RWPE2 (cell line): Measurements from ENCODE around the gene ENTPD2.

Experiments used
- ATAC-seq: fragments of 200-7000 bp; cut with Tn5 transposase; 3 replicates; pipeline ENCODE4 v1.9.1; 2021; ENCODE audit warnings: low read depth
- DNase-seq: peaks from one replicate; pipeline ENCODE4 v3.0.0-alpha.2; 2020; ENCODE audit warnings: low spot score
- H3K27ac ChIP-seq: fragments of 450-650 bp; 2 replicates; pipeline ENCODE4 v1.5.1; 2017; ENCODE audit warnings: mild to moderate bottlenecking; ENCODE audit not compliant: poor library complexity, severe bottlenecking
- H3K27me3 ChIP-seq: fragments of 250-450 bp; sonication (Bioruptor Pico); 2 replicates; pipeline ENCODE4 v1.5.1; 2021; ENCODE audit warnings: mild to moderate bottlenecking, moderate library complexity; ENCODE audit not compliant: insufficient read depth, poor library complexity, severe bottlenecking
- H3K36me3 ChIP-seq: fragments of 250-450 bp; sonication (Bioruptor Pico); 2 replicates; pipeline ENCODE4 v1.5.1; 2020; ENCODE audit warnings: low read depth, mild to moderate bottlenecking, moderate library complexity
- H3K4me1 ChIP-seq: fragments of 250-450 bp; sonication (Bioruptor Pico); 2 replicates; pipeline ENCODE4 v1.5.1; 2021; ENCODE audit warnings: mild to moderate bottlenecking, moderate library complexity; ENCODE audit not compliant: insufficient read depth, poor library complexity, severe bottlenecking
- H3K4me3 ChIP-seq: fragments of 250-450 bp; sonication (Bioruptor Pico); 2 replicates; pipeline ENCODE4 v1.5.1; 2021; ENCODE audit warnings: mild to moderate bottlenecking, moderate library complexity; ENCODE audit not compliant: severe bottlenecking
- H3K9me3 ChIP-seq: fragments of 250-450 bp; sonication (Bioruptor Pico); 2 replicates; pipeline ENCODE4 v1.5.1; 2021; ENCODE audit warnings: mild to moderate bottlenecking, moderate library complexity; ENCODE audit not compliant: severe bottlenecking
- CTCF ChIP-seq: fragments of 450-650 bp; IDR thresholded peaks from one replicate; pipeline ENCODE4 v1.5.1; 2017; ENCODE audit warnings: mild to moderate bottlenecking, moderate library complexity; ENCODE audit not compliant: poor library complexity, severe bottlenecking

Gene ENTPD2

GRCh38 chr9:137083394-137084004 lies 29.6 kb upstream of the ENTPD2 start:
- Histone ChIP-seq H3K36me3 (peaks cover 15% of the 10 kb centered on the region), H3K4me3 (no peak overlapping the region), H3K4me1 (peaks cover 30% of the 10 kb centered on the region), H3K27ac (peak overlapping the region; percentile 83), H3K27me3 (no peaks in the 10 kb centered on the region), H3K9me3 (no peaks in the 10 kb centered on the region)
- peak; percentile 96 for DNase-seq
- TF ChIP-seq CTCF: no peak
- peak; percentile 61 for ATAC-seq

DNA sequence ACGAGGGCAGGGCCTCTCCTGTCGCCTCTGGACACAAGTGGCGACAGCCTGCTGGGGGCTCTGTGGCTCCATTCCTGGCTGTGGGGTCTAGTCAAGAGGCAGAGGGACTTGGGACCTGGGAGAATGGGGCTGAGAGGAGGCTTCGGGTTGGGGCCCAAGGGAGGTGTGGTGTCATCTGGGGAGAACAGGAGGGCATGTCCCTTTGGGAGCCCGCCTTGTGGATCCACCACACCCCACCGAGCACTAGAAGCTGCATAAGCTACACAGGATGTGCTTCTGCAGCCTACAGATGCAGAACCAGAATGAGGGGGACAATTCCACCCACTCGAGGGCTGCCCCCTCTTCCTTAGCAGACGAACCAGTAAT lies 29.0 kb upstream of the ENTPD2 start:
- peak overlapping the region; percentile 83 for H3K27ac ChIP-seq
- no peaks in the 10 kb centered on the region for H3K9me3 ChIP-seq
- DNase-seq (no peak), ATAC-seq (no peak)
- H3K4me1 ChIP-seq: peaks cover 28% of the 10 kb centered on the region
- peaks cover 12% of the 10 kb centered on the region; the same call in 1 of the 2 replicates for H3K36me3 ChIP-seq
- no peak overlapping the region for H3K4me3 ChIP-seq
- no peaks in the 10 kb centered on the region for H3K27me3 ChIP-seq
- no peak for TF ChIP-seq CTCF

DNA sequence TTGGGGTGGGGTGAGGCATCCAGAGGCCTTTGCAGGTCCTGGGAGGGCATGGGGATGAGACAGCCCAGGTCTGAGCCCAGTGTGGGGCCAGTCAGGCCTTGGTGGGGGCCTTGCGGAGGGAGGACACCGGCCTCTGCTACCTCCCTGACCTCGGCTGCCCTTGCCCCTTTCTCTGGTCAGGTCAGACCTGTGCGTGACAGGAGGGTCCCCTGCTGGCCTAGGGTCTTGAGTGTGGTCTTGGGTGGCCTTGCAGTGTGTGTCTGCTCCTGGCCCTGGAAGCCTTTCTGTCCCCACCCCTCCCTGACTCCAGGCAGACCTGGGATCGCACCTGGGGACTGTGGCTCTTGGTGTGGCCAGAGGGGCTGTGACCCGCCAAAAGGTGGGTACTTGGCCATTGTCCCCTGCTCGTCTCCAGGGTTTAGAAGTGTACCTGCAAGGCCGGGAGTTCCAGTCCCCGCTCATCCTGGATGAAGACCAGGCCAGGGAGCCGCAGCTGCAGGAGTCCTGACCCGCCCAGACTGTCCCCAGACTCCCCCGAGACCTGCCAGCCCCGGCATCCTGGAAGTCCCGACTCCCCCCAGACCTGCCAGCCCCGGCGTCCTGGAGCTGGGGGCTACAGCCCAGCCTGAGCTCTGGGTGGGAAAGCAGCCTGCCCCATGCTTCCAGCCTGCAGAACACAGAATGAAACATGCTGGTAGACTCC lies 28.5 kb upstream of the ENTPD2 start:
- ATAC-seq (no peak), DNase-seq (no peak)
- H3K36me3 ChIP-seq: peaks cover 12% of the 10 kb centered on the region; the same call in 1 of the 2 replicates
- TF ChIP-seq CTCF: no peak
- no peaks in the 10 kb centered on the region for H3K9me3 ChIP-seq
- no peak overlapping the region for H3K4me3 ChIP-seq
- H3K27me3 ChIP-seq: no peaks in the 10 kb centered on the region
- no peak overlapping the region for H3K27ac ChIP-seq
- H3K4me1 ChIP-seq: peaks cover 24% of the 10 kb centered on the region

DNA sequence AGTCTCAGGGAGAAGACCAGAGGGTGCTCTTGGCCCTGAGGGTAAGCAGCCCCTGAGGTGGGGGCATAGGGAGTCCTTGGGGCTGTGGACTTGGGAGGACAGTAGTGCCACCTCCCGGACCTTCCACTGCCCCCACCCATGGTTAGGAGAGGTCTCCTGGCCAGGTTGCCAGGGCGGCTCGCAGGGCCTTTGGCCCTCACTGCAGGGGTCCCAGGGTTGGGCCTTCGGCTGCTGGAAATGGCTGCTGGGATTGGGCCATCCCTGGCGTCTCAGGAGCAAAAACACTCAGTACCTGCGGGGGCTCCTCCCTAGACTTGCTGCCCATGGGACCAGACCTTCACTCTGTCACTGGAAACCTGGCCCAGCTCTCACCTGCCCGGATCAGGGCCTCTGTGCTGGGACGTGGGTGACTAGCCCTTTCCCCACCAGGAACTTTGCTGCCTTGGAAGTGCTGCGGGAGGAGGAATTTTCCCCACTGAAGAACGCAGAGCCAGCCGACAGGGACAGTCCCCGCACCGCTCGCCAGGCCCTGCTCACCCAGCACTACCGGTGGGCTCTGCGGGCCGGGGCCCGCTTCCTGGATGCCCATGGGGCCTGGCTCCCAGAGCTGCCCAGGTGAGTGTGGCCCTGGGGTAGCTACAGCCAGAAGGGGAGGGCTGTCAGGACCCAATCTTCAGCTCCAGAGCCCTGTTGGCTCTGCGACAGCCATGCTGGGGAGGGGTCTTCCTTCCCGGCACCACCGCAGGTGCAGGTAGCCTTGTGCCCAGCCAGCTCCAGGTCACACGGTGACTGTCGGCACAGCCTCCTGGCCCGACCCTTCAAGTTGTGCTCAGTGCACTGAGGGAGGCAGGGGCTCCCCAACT lies 26.6 kb upstream of the ENTPD2 start:
- Histone ChIP-seq H3K36me3 (peaks cover 12% of the 10 kb centered on the region; the same call in 1 of the 2 replicates), H3K4me3 (no peak overlapping the region), H3K4me1 (peaks cover 21% of the 10 kb centered on the region), H3K27me3 (no peaks in the 10 kb centered on the region), H3K9me3 (no peaks in the 10 kb centered on the region), H3K27ac (no peak overlapping the region)
- no peak for TF ChIP-seq CTCF
- no peak for DNase-seq
- ATAC-seq: no peak
